GM19023 (cell line): ENCODE measurements around the gene ZNF438.
A peak's percentile ranks its signal among the peaks of the same experiment; 100 is the strongest.
"Not testable (repeated sequence)": the region's sequence is repeated elsewhere in the genome, so short reads cannot be mapped to it uniquely, and the experiment has no call there.

ENCODE experiments used
- ATAC-seq: cut with Tn5 transposase; IDR thresholded peaks from one replicate; pipeline ENCODE4 v1.9.1; 2021; ENCODE audit warnings: mild to moderate bottlenecking, moderate library complexity; ENCODE audit not compliant: unreplicated experiment

ZNF438 gene

GRCh38 chr10:31055573-31056251 lies 24.0 kb upstream of the ZNF438 start:
- no peak for ATAC-seq

- no peak for ATAC-seq
Measured at GRCh38 chr10:31051703-31052102, 20.0 kb upstream of the ZNF438 start.

GRCh38 chr10:31042670-31043069 lies 11.0 kb upstream of the ZNF438 start:
- ATAC-seq, result no peak

- ATAC-seq, result no peak
Measured at GRCh38 chr10:31041011-31041410, 9.3 kb upstream of the ZNF438 start.

- not testable (repeated sequence) for ATAC-seq
Measured at GRCh38 chr10:31039006-31039405, 7.3 kb upstream of the ZNF438 start.

GRCh38 chr10:31037749-31038148 lies 6.1 kb upstream of the ZNF438 start:
- ATAC-seq, result no peak

GRCh38 chr10:31036209-31036608 lies 4.5 kb upstream of the ZNF438 start:
- no peak for ATAC-seq

GRCh38 chr10:31035266-31035798 lies 3.7 kb upstream of the ZNF438 start:
- ATAC-seq, result no peak

GRCh38 chr10:31034098-31034909 lies 2.6 kb upstream of the ZNF438 start:
- no peak for ATAC-seq

- ATAC-seq, result no peak
Measured at GRCh38 chr10:31033147-31033546, 1.5 kb upstream of the ZNF438 start.

GRCh38 chr10:31032258-31033132 lies 830 bp upstream of the ZNF438 start:
- peak; percentile 87 for ATAC-seq

- ATAC-seq, result no peak
Measured at GRCh38 chr10:31031205-31031557, 484 bp downstream of the ZNF438 start.

- ATAC-seq, result no peak
Measured at GRCh38 chr10:31030800-31031199, 865 bp downstream of the ZNF438 start.

- no peak for ATAC-seq
Measured at GRCh38 chr10:31030260-31030659, 1.4 kb downstream of the ZNF438 start.

- ATAC-seq, result no peak
Measured at GRCh38 chr10:31028081-31028480, 3.6 kb downstream of the ZNF438 start.

- not testable (repeated sequence) for ATAC-seq
Measured at GRCh38 chr10:31026279-31026678, 5.4 kb downstream of the ZNF438 start.

GRCh38 chr10:31025142-31025541 lies 6.5 kb downstream of the ZNF438 start:
- no peak for ATAC-seq

- no peak for ATAC-seq
Measured at GRCh38 chr10:31023558-31023957, 8.1 kb downstream of the ZNF438 start.

- no peak for ATAC-seq
Measured at GRCh38 chr10:31020209-31020608, 11.5 kb downstream of the ZNF438 start.

GRCh38 chr10:31018962-31019361 lies 12.7 kb downstream of the ZNF438 start:
- ATAC-seq, result no peak

- ATAC-seq, result no peak
Measured at GRCh38 chr10:31018356-31018750, 13.3 kb downstream of the ZNF438 start.
